ENCODE measurements around the gene TGIF2.

DNA sequence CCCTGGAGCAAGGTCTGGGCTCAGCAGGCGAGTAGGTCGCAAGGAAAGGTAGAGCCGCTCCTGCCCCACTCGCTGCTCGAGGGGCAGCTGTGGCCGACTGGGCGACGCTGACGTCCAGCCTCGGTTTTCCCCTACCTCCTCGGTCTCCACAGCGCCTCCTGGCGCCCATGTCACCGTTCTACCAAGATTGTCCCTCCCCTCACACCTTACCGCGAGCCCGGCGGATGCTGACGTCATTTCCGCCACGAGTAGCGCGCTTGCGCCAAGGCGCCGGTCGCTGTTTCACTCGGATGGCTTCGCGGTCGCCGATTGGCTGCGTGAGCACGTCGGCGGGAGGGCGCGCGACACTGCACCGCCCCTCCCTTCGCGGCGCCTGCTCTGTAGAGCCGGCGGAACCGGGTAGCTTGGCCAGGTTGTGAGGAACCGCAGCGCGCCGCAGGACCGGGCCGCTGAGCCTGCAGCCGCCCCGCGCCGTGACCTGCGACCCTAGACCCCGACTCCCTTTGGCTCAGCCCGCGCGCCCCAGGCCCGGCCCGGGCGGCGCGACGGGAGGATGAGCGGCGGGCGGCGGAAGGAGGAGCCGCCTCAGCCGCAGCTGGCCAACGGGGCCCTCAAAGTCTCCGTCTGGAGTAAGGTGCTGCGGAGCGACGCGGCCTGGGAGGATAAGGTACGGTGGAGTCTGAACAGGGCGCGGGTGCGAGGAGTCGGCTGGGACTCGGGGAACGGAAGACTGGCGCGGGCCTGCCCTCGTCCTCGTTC lies 32.2 kb downstream of the TGIF2 start, which contains the start of gene RAB5IF:
- TF ChIP-seq, protein P1, sequence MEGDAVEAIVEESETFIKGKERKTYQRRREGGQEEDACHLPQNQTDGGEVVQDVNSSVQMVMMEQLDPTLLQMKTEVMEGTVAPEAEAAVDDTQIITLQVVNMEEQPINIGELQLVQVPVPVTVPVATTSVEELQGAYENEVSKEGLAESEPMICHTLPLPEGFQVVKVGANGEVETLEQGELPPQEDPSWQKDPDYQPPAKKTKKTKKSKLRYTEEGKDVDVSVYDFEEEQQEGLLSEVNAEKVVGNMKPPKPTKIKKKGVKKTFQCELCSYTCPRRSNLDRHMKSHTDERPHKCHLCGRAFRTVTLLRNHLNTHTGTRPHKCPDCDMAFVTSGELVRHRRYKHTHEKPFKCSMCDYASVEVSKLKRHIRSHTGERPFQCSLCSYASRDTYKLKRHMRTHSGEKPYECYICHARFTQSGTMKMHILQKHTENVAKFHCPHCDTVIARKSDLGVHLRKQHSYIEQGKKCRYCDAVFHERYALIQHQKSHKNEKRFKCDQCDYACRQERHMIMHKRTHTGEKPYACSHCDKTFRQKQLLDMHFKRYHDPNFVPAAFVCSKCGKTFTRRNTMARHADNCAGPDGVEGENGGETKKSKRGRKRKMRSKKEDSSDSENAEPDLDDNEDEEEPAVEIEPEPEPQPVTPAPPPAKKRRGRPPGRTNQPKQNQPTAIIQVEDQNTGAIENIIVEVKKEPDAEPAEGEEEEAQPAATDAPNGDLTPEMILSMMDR (IDR thresholded peaks at IDR 0.05; ENCODE audit: low read depth, low read length, poor library complexity, severe bottlenecking), result peak; percentile 92
- no peak for TF ChIP-seq EZH2phosphoT487 (IDR thresholded peaks at IDR 0.05; ENCODE audit: borderline replicate concordance, low read length)
